ENCODE measurements around the gene RNF19B.

The RNF19B gene

GRCh38 chr1:32888134-32888533 is 76.5 kb downstream of the RNF19B start:
- no peak for DNase-seq (ENCODE audit: low read depth in 3 of 3)

- no peak for DNase-seq (ENCODE audit: low read depth in 3 of 3)
Observed at GRCh38 chr1:32887623-32888022, 77.0 kb downstream of the RNF19B start.

DNA sequence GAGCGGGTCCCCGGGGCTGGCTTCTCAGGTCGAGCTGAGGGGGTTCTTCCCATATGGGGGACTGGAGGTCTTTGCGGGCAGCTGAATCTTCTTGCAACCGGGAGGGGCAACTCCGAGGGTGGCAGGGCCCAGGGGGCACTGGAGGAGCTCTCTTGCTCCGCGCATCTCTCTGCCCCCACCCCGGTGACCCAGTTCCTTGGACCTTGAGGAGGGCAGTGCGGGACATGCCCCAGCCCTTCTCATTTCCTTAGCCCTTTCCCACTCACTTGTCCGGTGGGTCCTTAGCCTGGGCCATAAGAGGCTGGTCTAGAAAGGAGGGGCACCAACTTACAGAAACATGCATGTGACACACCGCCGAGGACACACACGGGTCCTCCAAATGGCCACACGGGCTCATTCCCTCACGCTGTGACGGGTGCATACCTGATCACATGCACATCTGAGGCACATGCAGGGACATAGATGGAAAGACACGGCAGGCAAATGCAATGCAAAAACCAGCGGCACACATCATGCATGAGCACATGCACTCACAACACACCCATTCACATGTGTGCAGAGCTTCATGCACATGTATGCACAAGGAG is 77.7 kb downstream of the RNF19B start:
- DNase-seq (ENCODE audit: low read depth in 3 of 3) = no peak
